HFFc6 (cell line): ENCODE results near the gene LPAR1. TPM values are rescaled to one million over a fixed set of nuclear protein-coding genes. Genes with fewer than 3 reads are reported as not detected.

Experiments
- DNase-seq: peaks from one replicate; pipeline ENCODE4 v3.0.0-alpha.2; 2018
- H3K27ac Mint-ChIP-seq: 2 replicates; pipeline ENCODE4 v1.8.0; 2020; ENCODE audit warnings: mild to moderate bottlenecking, mixed read lengths
- H3K27me3 Mint-ChIP-seq: 2 replicates; pipeline ENCODE4 v1.8.0; 2021; ENCODE audit warnings: mild to moderate bottlenecking, moderate library complexity, mixed read lengths; ENCODE audit not compliant: insufficient read depth
- H3K36me3 Mint-ChIP-seq: 2 replicates; pipeline ENCODE4 v1.8.0; 2021; ENCODE audit warnings: low read depth, mixed read lengths
- H3K4me1 Mint-ChIP-seq: 2 replicates; pipeline ENCODE4 v1.8.0; 2020; ENCODE audit warnings: low read depth, mixed read lengths
- H3K4me3 Mint-ChIP-seq: 2 replicates; pipeline ENCODE4 v1.8.0; 2020; ENCODE audit warnings: mild to moderate bottlenecking, moderate library complexity, mixed read lengths
- H3K9me3 Mint-ChIP-seq: 2 replicates; pipeline ENCODE4 v1.8.0; 2020; ENCODE audit warnings: mild to moderate bottlenecking, mixed read lengths
- CTCF ChIP-seq: fragments of 200-600 bp; sonication (generic); IDR thresholded peaks from 2 replicates; pipeline ENCODE4 v1.5.0; 2021; ENCODE audit warnings: antibody characterized with exemption, mild to moderate bottlenecking
- total RNA-seq, 6 experiments: library from RNA; stranded (reverse); fragmentation: NEBNext Ultra II Directional; extraction: Animal tissue kit (Norgen Biotek cat#: 25700); gene quantifications; 2 replicates in 1 of 6; 3 replicates in 5 of 6; pipeline ENCODE4 v1.2.3, GENCODE V29; 2021

The LPAR1 gene
- total RNA-seq, 6 experiments from 2014 or later, result 70.6 to 148 (median 123) TPM

DNA sequence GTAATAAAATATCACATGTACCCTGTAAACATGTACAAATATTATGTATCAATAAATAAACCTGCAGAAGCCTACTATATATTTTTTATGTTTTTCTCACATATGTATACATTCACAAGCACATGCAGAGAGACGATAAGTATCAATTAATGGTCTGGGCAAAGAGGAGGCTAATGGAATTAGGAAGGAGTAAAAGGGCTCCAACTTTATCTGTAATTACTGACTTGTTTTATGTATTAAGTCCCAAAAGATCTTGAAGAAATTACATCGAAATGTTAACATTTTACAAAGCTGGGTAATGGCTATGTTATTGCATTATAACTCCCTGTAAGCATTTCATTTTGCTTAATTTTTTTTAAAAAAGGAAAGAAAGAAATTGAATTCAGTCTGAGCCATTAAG, 78.0 kb downstream of the LPAR1 start:
- H3K36me3 Mint-ChIP-seq, result peaks cover 83% of the 10 kb centered on the region
- peaks cover 18% of the 10 kb centered on the region for H3K9me3 Mint-ChIP-seq
- H3K4me3 Mint-ChIP-seq, result no peak overlapping the region
- H3K27me3 Mint-ChIP-seq, result no peaks in the 10 kb centered on the region
- no peak for TF ChIP-seq CTCF
- H3K4me1 Mint-ChIP-seq, result peaks cover 33% of the 10 kb centered on the region
- DNase-seq, result no peak
- peak overlapping the region; percentile 2; the same call in 1 of the 2 replicates for H3K27ac Mint-ChIP-seq

- Mint-ChIP-seq H3K36me3 (peaks cover 85% of the 10 kb centered on the region), H3K4me1 (peaks cover 48% of the 10 kb centered on the region), H3K4me3 (no peak overlapping the region), H3K27ac (peak overlapping the region; percentile 20; the same call in 1 of the 2 replicates), H3K9me3 (peaks cover 30% of the 10 kb centered on the region), H3K27me3 (no peaks in the 10 kb centered on the region)
- TF ChIP-seq CTCF, result no peak
- no peak for DNase-seq
These were observed 79.4 kb downstream of the LPAR1 start for GRCh38 chr9:110958847-110959246.

DNA sequence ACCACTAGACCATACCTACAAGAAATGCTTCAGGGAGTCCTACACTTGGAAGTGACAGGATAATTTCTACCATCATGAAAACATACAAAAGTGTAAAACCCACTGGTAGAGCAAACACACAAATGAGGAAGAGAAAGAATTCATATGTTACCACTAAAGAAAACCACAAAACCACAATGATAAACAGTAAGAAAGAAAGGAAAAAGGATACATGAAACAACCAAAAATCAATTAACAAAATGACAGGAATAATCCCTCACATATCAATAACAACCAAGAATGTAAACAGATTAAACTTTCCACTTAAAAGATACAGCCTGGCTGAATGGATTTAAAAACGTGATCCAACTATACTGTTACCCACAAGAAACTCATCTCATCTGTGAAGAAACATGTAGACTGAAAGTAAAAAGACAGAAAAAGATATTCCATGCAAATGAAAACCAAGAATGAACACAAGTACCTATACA, 83.4 kb downstream of the LPAR1 start:
- Mint-ChIP-seq H3K27ac (peak overlapping the region; percentile 66), H3K9me3 (peaks cover 35% of the 10 kb centered on the region), H3K4me3 (peak overlapping the region; percentile 40), H3K4me1 (peaks cover 82% of the 10 kb centered on the region), H3K27me3 (peaks cover 2% of the 10 kb centered on the region), H3K36me3 (peaks cover 69% of the 10 kb centered on the region)
- no peak for DNase-seq
- no peak for TF ChIP-seq CTCF

DNA sequence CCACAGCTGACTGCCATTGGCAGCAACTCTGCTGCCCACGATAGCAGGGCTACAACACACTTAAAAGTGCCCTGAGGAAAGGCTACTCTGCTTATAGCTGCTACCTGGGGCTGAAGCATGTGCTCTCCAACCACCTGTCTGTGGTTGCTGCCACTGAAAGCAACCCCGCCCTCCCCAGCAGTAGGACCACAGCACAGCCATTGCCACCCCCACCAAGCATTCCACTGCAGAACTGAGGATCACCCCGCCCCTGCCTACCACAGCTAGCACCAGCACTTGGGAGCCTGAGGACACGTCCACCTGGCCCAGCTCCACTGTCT, 85.8 kb downstream of the LPAR1 start:
- DNase-seq, result no peak
- peaks cover 2% of the 10 kb centered on the region for H3K27me3 Mint-ChIP-seq
- H3K4me1 Mint-ChIP-seq, result peaks cover 94% of the 10 kb centered on the region
- peak overlapping the region; percentile 37 for H3K4me3 Mint-ChIP-seq
- peaks cover 64% of the 10 kb centered on the region for H3K36me3 Mint-ChIP-seq
- H3K27ac Mint-ChIP-seq, result peak overlapping the region; percentile 66
- peaks cover 19% of the 10 kb centered on the region for H3K9me3 Mint-ChIP-seq
- TF ChIP-seq CTCF, result no peak

DNA sequence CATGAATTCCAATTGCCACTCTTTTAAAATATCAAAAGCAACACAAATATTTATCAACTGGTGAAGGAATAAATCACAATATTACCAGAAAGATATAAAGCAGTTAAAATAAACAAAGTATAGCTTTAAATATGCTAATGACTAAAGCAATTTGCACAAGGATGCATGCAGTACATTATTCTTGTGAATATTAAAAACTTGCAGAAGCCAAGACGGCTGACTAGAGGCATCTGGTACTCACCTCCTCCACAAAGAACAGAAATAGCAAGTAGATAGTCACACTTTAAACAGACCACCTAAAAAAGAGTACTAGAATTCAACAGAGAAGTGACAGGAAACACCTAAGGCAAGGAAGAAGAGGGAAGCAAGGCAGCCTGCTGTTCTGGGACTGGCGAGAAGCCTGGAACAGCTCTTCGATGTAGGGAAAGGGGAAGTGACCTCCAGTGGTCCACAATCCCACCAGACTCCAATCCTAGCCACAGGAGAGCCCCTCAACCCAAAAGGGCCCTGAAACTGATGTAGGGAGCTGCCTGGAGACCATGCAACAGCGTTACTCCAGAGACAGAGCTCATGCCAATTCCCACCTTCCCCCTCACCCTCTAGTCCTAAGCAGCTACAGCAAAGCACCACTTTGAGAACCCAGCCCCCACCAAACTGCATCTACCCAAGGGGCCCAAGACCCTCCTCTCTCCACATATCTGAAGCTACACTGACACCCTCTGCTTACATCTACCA, 86.3 kb downstream of the LPAR1 start:
- Mint-ChIP-seq H3K4me1 (peaks cover 99% of the 10 kb centered on the region), H3K4me3 (peak overlapping the region; percentile 37), H3K27ac (peak overlapping the region; percentile 66), H3K27me3 (peaks cover 2% of the 10 kb centered on the region), H3K9me3 (peaks cover 17% of the 10 kb centered on the region), H3K36me3 (peaks cover 67% of the 10 kb centered on the region)
- TF ChIP-seq CTCF, result no peak
- DNase-seq, result no peak
